GM21381 (cell line): Measurements from ENCODE around the gene NBEAL2.

Experiments used
- ATAC-seq: cut with Tn5 transposase; IDR thresholded peaks from one replicate; pipeline ENCODE4 v1.9.1; 2021; ENCODE audit warnings: mild to moderate bottlenecking, moderate library complexity; ENCODE audit not compliant: unreplicated experiment

NBEAL2 gene

GRCh38 chr3:46999516-47000197 is 20.2 kb downstream of the NBEAL2 start:
- ATAC-seq: no peak

GRCh38 chr3:47000198-47000815 is 20.8 kb downstream of the NBEAL2 start:
- no peak for ATAC-seq

DNA sequence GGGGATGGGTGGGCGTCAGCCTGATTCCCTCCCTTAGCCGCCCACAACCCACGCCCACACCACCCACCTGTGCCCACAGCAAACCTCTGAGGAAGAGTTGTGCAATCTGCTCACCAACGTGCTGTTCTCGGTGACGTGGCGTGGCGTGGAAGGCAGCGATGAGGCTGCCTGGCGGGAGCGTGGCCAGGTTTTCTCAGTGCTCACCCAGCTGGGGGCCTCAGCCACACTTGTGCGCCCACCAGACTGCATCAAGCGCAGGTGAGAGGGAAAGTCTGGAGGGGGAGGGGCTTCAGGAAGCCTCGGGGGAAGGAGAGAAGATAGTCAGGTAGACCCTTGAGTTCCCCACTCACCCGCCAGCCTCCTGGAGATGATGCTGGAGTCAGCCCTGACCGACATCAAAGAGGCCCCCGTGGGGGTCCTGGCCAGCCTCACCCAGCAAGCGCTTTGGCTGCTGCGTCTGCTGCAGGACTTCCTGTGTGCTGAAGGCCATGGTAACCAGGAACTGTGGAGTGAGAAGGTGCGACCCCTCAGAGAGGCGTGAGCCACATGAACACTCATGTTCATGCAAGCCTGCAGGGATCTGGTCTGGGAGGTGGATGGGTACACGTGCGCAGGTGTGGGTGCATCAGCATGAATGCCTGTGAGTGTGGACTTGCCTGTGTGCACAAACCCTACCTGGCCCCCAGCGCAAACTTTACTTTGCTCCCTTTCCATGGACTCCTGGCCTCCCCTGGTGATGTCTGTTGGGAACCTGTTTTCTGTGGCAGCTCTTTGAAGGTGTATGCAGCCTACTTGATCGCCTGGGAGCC is 21.7 kb downstream of the NBEAL2 start:
- ATAC-seq: no peak

- no peak for ATAC-seq
Measured at GRCh38 chr3:47001731-47002170, 22.3 kb downstream of the NBEAL2 start.

- ATAC-seq: no peak
Measured at GRCh38 chr3:47002171-47003055, 22.9 kb downstream of the NBEAL2 start.

- no peak for ATAC-seq
Measured at GRCh38 chr3:47003056-47003410, 23.6 kb downstream of the NBEAL2 start.

- no peak for ATAC-seq
Measured at GRCh38 chr3:47003461-47004368, 24.2 kb downstream of the NBEAL2 start.

GRCh38 chr3:47004369-47005211 is 25.1 kb downstream of the NBEAL2 start:
- no peak for ATAC-seq

DNA sequence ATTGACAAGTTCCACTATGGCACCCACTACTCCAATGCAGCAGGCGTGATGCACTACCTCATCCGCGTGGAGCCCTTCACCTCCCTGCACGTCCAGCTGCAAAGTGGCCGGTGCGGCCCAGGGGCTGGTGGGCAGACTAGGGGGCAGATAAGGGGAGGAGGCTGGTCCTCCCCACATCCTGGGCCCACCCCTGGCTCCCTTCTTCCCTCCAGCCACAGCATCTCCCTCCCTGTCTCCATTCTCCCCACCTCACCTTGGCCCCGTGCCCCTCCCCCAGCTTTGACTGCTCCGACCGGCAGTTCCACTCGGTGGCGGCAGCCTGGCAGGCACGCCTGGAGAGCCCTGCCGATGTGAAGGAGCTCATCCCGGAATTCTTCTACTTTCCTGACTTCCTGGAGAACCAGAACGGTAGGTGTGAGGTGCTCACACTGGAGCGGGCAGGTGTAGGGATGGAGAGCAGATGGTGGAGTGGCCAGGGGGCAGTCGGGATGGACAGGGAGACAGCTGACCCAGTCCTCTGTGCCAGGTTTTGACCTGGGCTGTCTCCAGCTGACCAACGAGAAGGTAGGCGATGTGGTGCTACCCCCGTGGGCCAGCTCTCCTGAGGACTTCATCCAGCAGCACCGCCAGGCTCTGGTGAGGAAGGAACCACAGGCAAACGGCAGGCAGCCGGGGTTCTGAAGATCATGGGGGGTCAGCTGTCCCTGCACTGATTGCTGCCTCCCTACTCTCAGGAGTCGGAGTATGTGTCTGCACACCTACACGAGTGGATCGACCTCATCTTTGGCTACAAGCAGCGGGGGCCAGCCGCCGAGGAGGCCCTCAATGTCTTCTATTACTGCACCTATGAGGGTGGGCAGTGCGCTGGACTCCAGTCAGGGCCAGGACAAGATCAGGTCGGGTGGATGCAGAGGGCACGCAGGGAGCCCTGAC is 26.0 kb downstream of the NBEAL2 start:
- no peak for ATAC-seq

DNA sequence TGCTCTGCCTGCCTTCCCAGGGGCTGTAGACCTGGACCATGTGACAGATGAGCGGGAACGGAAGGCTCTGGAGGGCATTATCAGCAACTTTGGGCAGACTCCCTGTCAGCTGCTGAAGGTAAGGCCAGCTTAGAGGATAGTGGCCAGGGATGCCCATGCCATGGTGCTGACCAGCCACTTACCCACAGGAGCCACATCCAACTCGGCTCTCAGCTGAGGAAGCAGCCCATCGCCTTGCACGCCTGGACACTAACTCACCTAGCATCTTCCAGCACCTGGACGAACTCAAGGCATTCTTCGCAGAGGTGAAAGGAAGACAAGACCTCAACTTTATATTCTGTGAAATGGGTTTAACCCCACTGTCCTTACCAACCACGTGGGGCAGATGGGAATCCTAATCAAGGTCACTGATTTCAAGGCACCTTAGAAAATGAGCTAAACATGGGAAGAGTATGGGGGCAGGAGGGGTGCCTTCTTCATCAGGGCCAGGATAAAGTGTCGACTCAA is 26.7 kb downstream of the NBEAL2 start:
- ATAC-seq: no peak

DNA sequence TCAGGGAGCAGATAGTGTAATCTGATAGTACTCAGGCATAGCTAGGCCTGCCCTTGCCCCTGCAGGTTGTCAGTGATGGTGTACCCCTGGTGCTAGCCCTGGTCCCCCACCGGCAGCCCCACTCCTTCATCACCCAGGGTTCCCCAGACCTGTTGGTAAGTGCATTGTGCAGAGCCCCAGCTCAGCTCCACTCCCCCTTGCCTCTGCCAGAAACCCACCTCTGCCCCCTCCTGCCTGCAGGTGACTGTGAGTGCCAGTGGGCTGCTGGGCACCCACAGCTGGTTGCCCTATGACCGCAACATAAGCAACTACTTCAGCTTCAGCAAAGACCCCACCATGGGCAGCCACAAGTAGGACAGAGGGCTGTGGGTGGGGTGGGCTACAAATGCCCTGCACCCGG is 27.5 kb downstream of the NBEAL2 start:
- ATAC-seq: no peak

- ATAC-seq: no peak
Measured at GRCh38 chr3:47007482-47008233, 28.2 kb downstream of the NBEAL2 start.

- ATAC-seq: no peak
Measured at GRCh38 chr3:47008234-47008796, 28.8 kb downstream of the NBEAL2 start.

DNA sequence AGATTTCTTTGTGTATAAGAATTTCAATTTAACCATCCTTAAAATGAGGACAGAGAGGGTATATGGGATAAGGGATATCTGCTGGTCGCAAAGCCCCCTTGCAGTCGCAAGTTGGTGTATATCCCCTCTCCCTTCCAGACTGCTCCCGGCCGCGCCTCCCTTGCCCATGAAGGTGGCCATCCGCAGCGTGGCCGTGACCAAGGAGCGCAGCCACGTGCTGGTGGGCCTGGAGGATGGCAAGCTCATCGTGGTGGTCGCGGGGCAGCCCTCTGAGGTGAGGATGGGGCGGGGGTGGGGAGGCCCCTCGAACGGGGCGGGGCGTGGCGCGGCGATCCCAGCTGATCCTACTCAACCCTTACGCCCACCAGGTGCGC is 29.4 kb downstream of the NBEAL2 start:
- no peak for ATAC-seq

GRCh38 chr3:47009225-47010110 is 30.0 kb downstream of the NBEAL2 start:
- ATAC-seq: peak; percentile 78
